H9 (cell line): Measurements from ENCODE around the gene DENND11. TPM values are rescaled to one million over a fixed set of nuclear protein-coding genes. Genes with fewer than 3 reads are reported as not detected.

Source experiments
- DNase-seq: peaks from one replicate; pipeline ENCODE4 v3.0.0-alpha.2; 2017
- H2AFZ ChIP-seq: one replicate; pipeline ENCODE4 v1.6.1; 2013; ENCODE audit warnings: mild to moderate bottlenecking, low read length, control low read depth, moderate library complexity
- H2AK5ac ChIP-seq: 2 replicates; pipeline ENCODE4 v1.6.1; 2013; ENCODE audit warnings: low read length, control low read depth, mixed read lengths; ENCODE audit not compliant: insufficient read length
- H2BK120ac ChIP-seq: one replicate; pipeline ENCODE4 v1.6.1; 2013; ENCODE audit warnings: low read depth, mild to moderate bottlenecking, low read length, control low read depth, inconsistent platforms; ENCODE audit not compliant: poor library complexity, severe bottlenecking
- H2BK12ac ChIP-seq: 2 replicates; pipeline ENCODE4 v1.6.1; 2013; ENCODE audit warnings: low read length, control low read depth, mixed read lengths, low read depth; ENCODE audit not compliant: insufficient read length
- H2BK15ac ChIP-seq: 2 replicates; pipeline ENCODE4 v1.6.1; 2013; ENCODE audit warnings: low read depth, low read length, control low read depth
- H2BK20ac ChIP-seq: one replicate; pipeline ENCODE4 v1.6.1; 2013; ENCODE audit warnings: low read depth, mild to moderate bottlenecking, low read length, control low read depth, inconsistent platforms; ENCODE audit not compliant: poor library complexity, severe bottlenecking
- H2BK5ac ChIP-seq: 2 replicates; pipeline ENCODE4 v1.6.1; 2013; ENCODE audit warnings: low read length, control low read depth, mixed read lengths; ENCODE audit not compliant: insufficient read length
- H3K14ac ChIP-seq: 2 replicates; pipeline ENCODE4 v1.6.1; 2013; ENCODE audit warnings: low read length, control low read depth; ENCODE audit not compliant: insufficient read depth
- H3K18ac ChIP-seq: 2 replicates; pipeline ENCODE4 v1.6.1; 2013; ENCODE audit warnings: low read depth, mild to moderate bottlenecking, mixed read lengths, low read length, control low read depth; ENCODE audit not compliant: insufficient read length
- H3K23ac ChIP-seq: 2 replicates; pipeline ENCODE4 v1.6.1; 2013; ENCODE audit warnings: low read length, control low read depth, mixed read lengths, low read depth; ENCODE audit not compliant: insufficient read length
- H3K23me2 ChIP-seq: 2 replicates; pipeline ENCODE4 v1.6.1; 2013; ENCODE audit warnings: low read depth, mild to moderate bottlenecking, mixed read lengths, low read length, control low read depth; ENCODE audit not compliant: insufficient read length, poor library complexity, severe bottlenecking
- H3K27ac ChIP-seq: 2 replicates; pipeline ENCODE4 v1.5.1; 2013; ENCODE audit warnings: low read length, control low read depth, mixed read lengths, low read depth; ENCODE audit not compliant: insufficient read length
- H3K27me3 ChIP-seq: 2 replicates; pipeline ENCODE4 v1.6.1; 2013; ENCODE audit warnings: low read length, control low read depth, inconsistent platforms; ENCODE audit not compliant: insufficient read depth
- H3K4ac ChIP-seq: 2 replicates; pipeline ENCODE4 v1.6.1; 2013; ENCODE audit warnings: low read depth, mild to moderate bottlenecking, control low read depth, inconsistent platforms, low read length, moderate library complexity
- H3K4me1 ChIP-seq: 2 replicates; pipeline ENCODE4 v1.6.1; 2013; ENCODE audit warnings: low read length, control low read depth, inconsistent platforms; ENCODE audit not compliant: insufficient read depth
- H3K4me2 ChIP-seq: 2 replicates; pipeline ENCODE4 v1.6.1; 2013; ENCODE audit warnings: low read length, control low read depth, mixed read lengths; ENCODE audit not compliant: insufficient read length, insufficient read depth
- H3K56ac ChIP-seq: 2 replicates; pipeline ENCODE4 v1.6.1; 2013; ENCODE audit warnings: low read depth, mild to moderate bottlenecking, mixed read lengths, low read length, control low read depth; ENCODE audit not compliant: insufficient read length
- H3K79me1 ChIP-seq: 2 replicates; pipeline ENCODE4 v1.6.1; 2013; ENCODE audit warnings: low read depth, mild to moderate bottlenecking, moderate library complexity, low read length, control low read depth, inconsistent platforms; ENCODE audit not compliant: insufficient read depth, poor library complexity, severe bottlenecking
- H3K79me2 ChIP-seq: 2 replicates; pipeline ENCODE4 v1.6.1; 2013; ENCODE audit warnings: low read length, control low read depth, inconsistent platforms; ENCODE audit not compliant: insufficient read depth
- H3K9ac ChIP-seq: 2 replicates; pipeline ENCODE4 v1.6.1; 2013; ENCODE audit warnings: low read length, control low read depth, mixed read lengths; ENCODE audit not compliant: insufficient read length; ENCODE audit errors: extremely low read depth
- H3K9me3 ChIP-seq: one replicate; pipeline ENCODE4 v1.6.1; 2013; ENCODE audit warnings: low read depth, low read length, inconsistent platforms; ENCODE audit not compliant: control insufficient read depth
- H3T11ph ChIP-seq: one replicate; pipeline ENCODE4 v1.6.1; 2013; ENCODE audit warnings: mild to moderate bottlenecking, low read length, control low read depth, inconsistent platforms
- H4K20me1 ChIP-seq: one replicate; pipeline ENCODE4 v1.6.1; 2013; ENCODE audit not compliant: control insufficient read depth, insufficient read length, insufficient read depth
- H4K5ac ChIP-seq: 2 replicates; pipeline ENCODE4 v1.6.1; 2013; ENCODE audit warnings: low read depth, mild to moderate bottlenecking, mixed read lengths, low read length, control low read depth; ENCODE audit not compliant: insufficient read length
- H4K8ac ChIP-seq: replicated peaks from 2 replicates; pipeline ENCODE4 v1.6.1; 2013; ENCODE audit warnings: low read length, control low read depth, mixed read lengths, low read depth; ENCODE audit not compliant: insufficient read length
- H4K91ac ChIP-seq: 2 replicates; pipeline ENCODE4 v1.6.1; 2013; ENCODE audit warnings: low read depth, mild to moderate bottlenecking, moderate library complexity, mixed read lengths, low read length, control low read depth; ENCODE audit not compliant: insufficient read length
- H3K27ac Mint-ChIP-seq, 3 experiments: 2 replicates in 2 of 3; 3 replicates in 1 of 3; pipeline ENCODE4 v1.8.0; 2020 to 2021; ENCODE audit warnings: mixed read lengths in 3 of 3, mild to moderate bottlenecking in 1 of 3, moderate library complexity in 1 of 3
- H3K27me3 Mint-ChIP-seq: 2 replicates; pipeline ENCODE4 v1.8.0; 2021; ENCODE audit warnings: low read depth, mild to moderate bottlenecking, moderate library complexity, mixed read lengths
- H3K36me3 Mint-ChIP-seq, 3 experiments: 2 replicates in 2 of 3; 3 replicates in 1 of 3; pipeline ENCODE4 v1.8.0; 2020 to 2021; ENCODE audit warnings: low read depth in 3 of 3, mixed read lengths in 3 of 3; ENCODE audit not compliant: insufficient read depth in 1 of 3
- H3K4me1 Mint-ChIP-seq, 2 experiments: 2 replicates each; pipeline ENCODE4 v1.8.0; 2020; ENCODE audit warnings: mixed read lengths in 2 of 2
- H3K4me3 Mint-ChIP-seq, 2 experiments: 2 replicates in 1 of 2; 3 replicates in 1 of 2; pipeline ENCODE4 v1.8.0; 2020 to 2021; ENCODE audit warnings: mild to moderate bottlenecking in 2 of 2, mixed read lengths in 2 of 2, moderate library complexity in 1 of 2
- H3K9me3 Mint-ChIP-seq, 2 experiments: 2 replicates in 1 of 2; 3 replicates in 1 of 2; pipeline ENCODE4 v1.8.0; 2020; ENCODE audit warnings: mild to moderate bottlenecking in 2 of 2, mixed read lengths in 2 of 2, moderate library complexity in 1 of 2
- WGBS: extraction: QIAGEN DNeasy Blood & Tissue Kit; methylation state at CpG from one replicate; pipeline ENCODE4 v1.1.7; 2013; ENCODE audit warnings: missing lambda C conversion rate, low lambda C conversion rate, mixed read lengths; ENCODE audit not compliant: insufficient read length; ENCODE audit errors: extremely low coverage; 5-methylcytosine and 5-hydroxymethylcytosine counted together
- total RNA-seq: library from RNA; stranded (reverse); gene quantifications from 2 replicates; pipeline ENCODE4 v1.2.1, GENCODE V29; 2021
- TF ChIP-seq, protein P1 (sequence below): fragments of 200-600 bp; sonication (generic); conservative IDR thresholded peaks from 3 replicates; pipeline ENCODE4 v1.8.0; 2021; ENCODE audit warnings: antibody characterized with exemption, mild to moderate bottlenecking

Gene DENND11
- total RNA-seq, 1 experiment from 2014 or later = 21.9 TPM

DNA sequence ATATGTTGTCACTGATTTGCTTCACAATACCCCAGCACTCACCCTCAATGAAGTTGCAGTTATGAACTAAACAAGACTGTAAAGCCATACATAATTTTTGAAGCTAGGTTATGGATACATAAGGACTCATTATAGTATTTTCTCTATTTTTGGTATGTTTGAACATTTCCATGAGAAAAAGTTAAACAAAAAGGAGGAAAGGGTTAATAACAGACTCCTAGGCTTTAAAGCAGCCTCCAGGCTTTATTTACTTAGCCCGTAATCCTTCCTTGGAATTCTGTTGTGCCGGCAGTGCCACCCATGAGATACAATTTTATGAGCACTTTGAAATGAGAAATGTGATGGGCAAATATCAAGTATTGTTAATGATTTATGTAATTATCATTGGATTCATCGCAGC lies 2.1 kb upstream of the DENND11 start:
- no peak overlapping the region for H2BK120ac ChIP-seq
- TF ChIP-seq, protein P1, sequence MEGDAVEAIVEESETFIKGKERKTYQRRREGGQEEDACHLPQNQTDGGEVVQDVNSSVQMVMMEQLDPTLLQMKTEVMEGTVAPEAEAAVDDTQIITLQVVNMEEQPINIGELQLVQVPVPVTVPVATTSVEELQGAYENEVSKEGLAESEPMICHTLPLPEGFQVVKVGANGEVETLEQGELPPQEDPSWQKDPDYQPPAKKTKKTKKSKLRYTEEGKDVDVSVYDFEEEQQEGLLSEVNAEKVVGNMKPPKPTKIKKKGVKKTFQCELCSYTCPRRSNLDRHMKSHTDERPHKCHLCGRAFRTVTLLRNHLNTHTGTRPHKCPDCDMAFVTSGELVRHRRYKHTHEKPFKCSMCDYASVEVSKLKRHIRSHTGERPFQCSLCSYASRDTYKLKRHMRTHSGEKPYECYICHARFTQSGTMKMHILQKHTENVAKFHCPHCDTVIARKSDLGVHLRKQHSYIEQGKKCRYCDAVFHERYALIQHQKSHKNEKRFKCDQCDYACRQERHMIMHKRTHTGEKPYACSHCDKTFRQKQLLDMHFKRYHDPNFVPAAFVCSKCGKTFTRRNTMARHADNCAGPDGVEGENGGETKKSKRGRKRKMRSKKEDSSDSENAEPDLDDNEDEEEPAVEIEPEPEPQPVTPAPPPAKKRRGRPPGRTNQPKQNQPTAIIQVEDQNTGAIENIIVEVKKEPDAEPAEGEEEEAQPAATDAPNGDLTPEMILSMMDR = no peak
- no peak overlapping the region for H2AFZ ChIP-seq
- peaks cover 42 to 43% of the 10 kb centered on the region in 2 experiments for H3K4me1 Mint-ChIP-seq
- H3K56ac ChIP-seq = no peak overlapping the region
- peaks cover 23% of the 10 kb centered on the region for H3K27me3 Mint-ChIP-seq
- no peak overlapping the region for H2BK15ac ChIP-seq
- H3K9me3 Mint-ChIP-seq = no peaks in the 10 kb centered on the region
- H3K9ac ChIP-seq = no peak overlapping the region
- H2BK5ac ChIP-seq = no peak overlapping the region
- H4K91ac ChIP-seq = no peak overlapping the region
- WGBS = no CpG with 5 or more reads among the region's 3 CpGs
- H3K23me2 ChIP-seq = peaks cover 5% of the 10 kb centered on the region
- DNase-seq = no peak
- no peak overlapping the region for H3K4ac ChIP-seq
- H2AK5ac ChIP-seq = no peak overlapping the region
- no peaks in the 10 kb centered on the region for H3K4me1 ChIP-seq
- no peaks in the 10 kb centered on the region for H3K9me3 ChIP-seq
- H3K14ac ChIP-seq = no peak overlapping the region
- no peak overlapping the region for H4K5ac ChIP-seq
- H3K79me2 ChIP-seq = no peaks in the 10 kb centered on the region
- H3K4me3 Mint-ChIP-seq = no peak overlapping the region
- H3K23ac ChIP-seq = no peak overlapping the region
- no peak overlapping the region for H3T11ph ChIP-seq
- no peaks in the 10 kb centered on the region for H3K36me3 Mint-ChIP-seq
- H3K4me2 ChIP-seq = no peak overlapping the region
- no peak overlapping the region for H3K27ac Mint-ChIP-seq
- no peak overlapping the region for H4K8ac ChIP-seq
- H3K79me1 ChIP-seq = no peaks in the 10 kb centered on the region
- H4K20me1 ChIP-seq = no peaks in the 10 kb centered on the region
- H3K18ac ChIP-seq = no peak overlapping the region
- peaks cover 2% of the 10 kb centered on the region; the same call in 1 of the 2 replicates for H3K27me3 ChIP-seq
- H2BK20ac ChIP-seq = no peak overlapping the region
- H2BK12ac ChIP-seq = no peak overlapping the region
- H3K27ac ChIP-seq = no peak overlapping the region
